RWPE1 (cell line): ENCODE measurements around the gene FBXO17.

Source experiments
- CTCF ChIA-PET: fragments of 350-600 bp; sonication (Branson Sonifier 250); formaldehyde crosslinking; extraction: SDS; loops from one replicate; lab custom pipeline; 2021; lab: Yijun Ruan, JAX
- POLR2A ChIA-PET: fragments of 400-600 bp; formaldehyde crosslinking; extraction: SDS; loops from one replicate; lab custom pipeline; 2020; ENCODE audit warnings: antibody characterized with exemption; ENCODE audit not compliant: low non-redundant PET; lab: Yijun Ruan, JAX
- DNase-seq: peaks from one replicate; pipeline ENCODE4 v3.0.0; 2012; ENCODE audit warnings: low spot score
- H3K27ac ChIP-seq: fragments of 450-650 bp; 2 replicates; pipeline ENCODE4 v1.5.1; 2017
- CTCF ChIP-seq: fragments of 450-650 bp; conservative IDR thresholded peaks from 2 replicates; pipeline ENCODE4 v1.5.1; 2017; ENCODE audit warnings: low read depth, mild to moderate bottlenecking

FBXO17 gene

GRCh38 chr19:38929929-38930775 lies 45.4 kb downstream of the FBXO17 start, which contains the start of gene SARS2:
Gene SARS2, minus strand, starts transcription at chr19:38930763. Its CDS starts 27 bp downstream, at chr19:38930736.
- CTCF ChIA-PET = interaction anchor here (0.6 to 1.6 kb wide), 8 partner anchors 11 to 527 kb away, joined by 3 to 9 read pairs (median 4); partner anchors contain the start of gene FAM98C
- TF ChIP-seq CTCF = peak; percentile 99
- POLR2A ChIA-PET = interaction anchor here (0.5 to 1.6 kb wide), 5 partner anchors 10 to 81 kb away, joined by 3 to 8 read pairs (median 3); partner anchors contain the start of genes NFKBIB and SIRT2
- H3K27ac ChIP-seq = peak within 1 kb of the TSS; percentile 89
- peak; percentile 98 for DNase-seq

- no peak overlapping the region for H3K27ac ChIP-seq
- no peak for DNase-seq
- POLR2A ChIA-PET = no interaction called here
- CTCF ChIA-PET = no interaction called here
- TF ChIP-seq CTCF = no peak
Observed at GRCh38 chr19:38928391-38929001, 47.0 kb downstream of the FBXO17 start.

GRCh38 chr19:38924388-38924787 lies 51.2 kb downstream of the FBXO17 start:
- ChIA-PET POLR2A (no interaction called here), CTCF (interaction anchor here (0.6 kb wide), 1 partner anchor 475 kb away, joined by 3 read pairs; no protein-coding TSS in a partner anchor)
- no peak overlapping the region for H3K27ac ChIP-seq
- TF ChIP-seq CTCF = no peak
- DNase-seq = no peak

- DNase-seq = no peak
- POLR2A ChIA-PET = no interaction called here
- H3K27ac ChIP-seq = no peak overlapping the region
- CTCF ChIA-PET = interaction anchor here (0.6 kb wide), 1 partner anchor 96 kb away, joined by 3 read pairs; no protein-coding TSS in a partner anchor
- TF ChIP-seq CTCF = no peak
Observed at GRCh38 chr19:38922482-38922881, 53.1 kb downstream of the FBXO17 start.

- DNase-seq = no peak
- ChIA-PET POLR2A (no interaction called here), CTCF (no interaction called here)
- peak overlapping the region; percentile 13; the same call in 1 of the 2 replicates for H3K27ac ChIP-seq
- no peak for TF ChIP-seq CTCF
Observed at GRCh38 chr19:38921420-38922274, 53.9 kb downstream of the FBXO17 start.
